ENCODE data around the gene THSD1.
"Not testable (repeated sequence)": the region's sequence is repeated elsewhere in the genome, so short reads cannot be mapped to it uniquely, and the experiment has no call there.

The THSD1 gene

DNA sequence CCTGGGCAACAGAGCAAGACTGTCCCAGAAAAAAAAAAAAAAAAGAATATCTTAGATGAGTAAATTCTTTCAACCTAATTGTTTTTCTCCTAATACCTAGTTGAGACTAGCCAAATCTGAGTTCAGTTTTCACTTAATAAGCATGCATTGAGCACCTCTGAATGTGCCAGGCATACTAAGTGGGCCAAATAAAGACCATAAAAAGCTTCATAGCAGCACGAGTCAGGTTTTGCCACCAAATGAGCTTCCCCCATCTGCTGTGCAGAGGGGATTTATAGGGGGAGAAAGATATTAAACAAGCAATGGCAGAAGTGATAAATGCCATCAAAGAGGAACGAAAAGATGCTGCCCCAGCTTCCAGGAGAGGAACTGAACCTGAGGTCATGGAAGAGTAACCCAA lies 11.4 kb downstream of the THSD1 start:
- TF ChIP-seq POLR2AphosphoS5 (IDR thresholded peaks at IDR 0.05; ENCODE audit: low read depth, low read length) (no peak), POU2F2 (IDR thresholded peaks at IDR 0.05; ENCODE audit: low read depth, low read length) (no peak), TAF1 (IDR thresholded peaks at IDR 0.05; ENCODE audit: low read depth, low read length) (no peak), POLR2A (IDR thresholded peaks at IDR 0.05; ENCODE audit: low read depth, low read length) (no peak), SPI1 (IDR thresholded peaks at IDR 0.05; ENCODE audit: low read depth, low read length) (no peak), PAX5 (IDR thresholded peaks at IDR 0.05; ENCODE audit: insufficient read depth, low read length, severe bottlenecking) (no peak)
- DNase-seq (ENCODE audit: insufficient read length, low spot score), result no peak
- FAIRE-seq, result no peak

DNA sequence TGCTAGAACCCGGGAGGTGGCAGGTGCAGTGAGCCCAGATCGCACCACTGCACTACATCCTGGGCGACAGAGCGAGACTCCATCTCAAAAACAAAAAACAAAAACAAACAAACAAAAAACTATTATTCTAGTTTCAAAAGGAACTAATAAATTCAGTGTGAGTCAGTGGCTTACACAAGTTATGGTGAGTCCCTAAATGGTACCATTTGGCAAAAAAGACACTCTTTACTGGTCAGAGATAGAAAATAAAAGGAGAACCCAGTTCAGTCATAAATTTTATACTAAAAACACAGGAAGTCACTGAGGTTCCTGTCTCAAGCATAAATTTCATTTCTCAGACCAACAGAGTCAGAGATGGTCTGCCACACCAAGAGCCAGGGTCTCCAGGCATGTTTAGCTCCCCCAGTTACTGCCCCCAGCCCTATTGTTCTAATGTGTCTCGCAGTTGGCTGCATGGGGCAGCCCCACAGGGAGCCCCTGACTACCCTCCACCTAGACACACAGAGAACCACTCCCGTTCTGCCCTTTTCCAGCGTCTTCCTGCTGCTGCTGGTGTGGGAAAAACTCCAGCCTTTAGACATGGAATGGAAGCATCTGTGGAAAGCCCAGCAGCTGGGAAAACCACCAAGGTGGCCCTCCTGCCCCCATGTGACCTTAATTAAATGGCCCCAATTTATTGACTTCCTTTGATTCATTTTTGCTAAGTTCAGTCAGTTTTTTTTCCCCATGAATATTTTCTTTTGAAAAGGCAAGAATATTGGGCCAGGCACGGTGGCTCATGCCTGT lies 12.2 kb downstream of the THSD1 start:
- no peak for FAIRE-seq
- no peak for DNase-seq (ENCODE audit: insufficient read length, low spot score)
- TF ChIP-seq POLR2AphosphoS5 (IDR thresholded peaks at IDR 0.05; ENCODE audit: low read depth, low read length) (no peak), POLR2A (IDR thresholded peaks at IDR 0.05; ENCODE audit: low read depth, low read length) (no peak), TAF1 (IDR thresholded peaks at IDR 0.05; ENCODE audit: low read depth, low read length) (no peak), PAX5 (IDR thresholded peaks at IDR 0.05; ENCODE audit: insufficient read depth, low read length, severe bottlenecking) (no peak), SPI1 (IDR thresholded peaks at IDR 0.05; ENCODE audit: low read depth, low read length) (no peak), POU2F2 (IDR thresholded peaks at IDR 0.05; ENCODE audit: low read depth, low read length) (no peak)

DNA sequence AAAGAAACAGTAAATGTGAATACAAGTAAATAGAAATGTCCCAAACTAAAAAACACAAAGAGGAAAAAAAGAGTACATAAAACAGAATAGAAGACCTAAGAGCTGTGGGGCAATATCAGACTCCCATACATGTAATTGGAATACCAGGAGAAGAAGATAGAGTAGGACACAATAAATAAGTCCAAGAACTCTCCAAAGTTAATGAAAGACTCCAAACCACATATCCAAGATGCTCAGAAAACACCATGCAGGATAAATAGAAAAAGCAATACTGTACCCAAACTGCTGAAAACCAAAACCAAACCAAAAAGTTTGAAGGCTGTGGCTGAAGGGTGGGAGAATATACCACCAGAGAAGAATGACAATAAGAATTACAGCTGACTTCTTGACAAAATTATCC lies 18.3 kb downstream of the THSD1 start:
- FAIRE-seq (no peak), DNase-seq (ENCODE audit: insufficient read length, low spot score) (no peak)
- no peak for TF ChIP-seq TAF1 (IDR thresholded peaks at IDR 0.05; ENCODE audit: low read depth, low read length)
- TF ChIP-seq POU2F2 (IDR thresholded peaks at IDR 0.05; ENCODE audit: low read depth, low read length), result no peak
- no peak for TF ChIP-seq POLR2A (IDR thresholded peaks at IDR 0.05; ENCODE audit: low read depth, low read length)
- TF ChIP-seq POLR2AphosphoS5 (IDR thresholded peaks at IDR 0.05; ENCODE audit: low read depth, low read length), result no peak
- no peak for TF ChIP-seq SPI1 (IDR thresholded peaks at IDR 0.05; ENCODE audit: low read depth, low read length)
- TF ChIP-seq PAX5 (IDR thresholded peaks at IDR 0.05; ENCODE audit: insufficient read depth, low read length, severe bottlenecking), result no peak

DNA sequence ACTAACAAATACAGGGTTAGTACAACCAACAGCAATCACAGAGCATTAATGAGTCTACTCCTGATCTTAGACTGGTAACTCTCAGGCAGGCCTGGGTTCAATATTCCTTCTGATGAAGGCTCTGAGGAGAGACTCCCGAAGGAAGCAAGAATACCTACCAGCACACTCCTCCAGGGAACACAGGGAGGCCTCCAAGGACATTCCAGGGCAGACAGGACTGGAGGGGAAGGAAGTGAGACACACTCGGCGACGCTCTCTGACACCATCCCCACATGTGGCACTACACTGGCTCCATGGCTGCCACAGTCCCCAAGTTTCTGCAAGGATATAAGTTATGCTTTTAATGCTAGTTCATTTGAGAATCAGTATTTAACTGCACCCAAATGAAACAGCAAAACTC lies 20.1 kb downstream of the THSD1 start:
- TF ChIP-seq TAF1 (IDR thresholded peaks at IDR 0.05; ENCODE audit: low read depth, low read length) (no peak), POU2F2 (IDR thresholded peaks at IDR 0.05; ENCODE audit: low read depth, low read length) (no peak), PAX5 (IDR thresholded peaks at IDR 0.05; ENCODE audit: insufficient read depth, low read length, severe bottlenecking) (no peak), SPI1 (IDR thresholded peaks at IDR 0.05; ENCODE audit: low read depth, low read length) (no peak), POLR2A (IDR thresholded peaks at IDR 0.05; ENCODE audit: low read depth, low read length) (no peak), POLR2AphosphoS5 (IDR thresholded peaks at IDR 0.05; ENCODE audit: low read depth, low read length) (no peak)
- no peak for FAIRE-seq
- DNase-seq (ENCODE audit: insufficient read length, low spot score), result no peak

DNA sequence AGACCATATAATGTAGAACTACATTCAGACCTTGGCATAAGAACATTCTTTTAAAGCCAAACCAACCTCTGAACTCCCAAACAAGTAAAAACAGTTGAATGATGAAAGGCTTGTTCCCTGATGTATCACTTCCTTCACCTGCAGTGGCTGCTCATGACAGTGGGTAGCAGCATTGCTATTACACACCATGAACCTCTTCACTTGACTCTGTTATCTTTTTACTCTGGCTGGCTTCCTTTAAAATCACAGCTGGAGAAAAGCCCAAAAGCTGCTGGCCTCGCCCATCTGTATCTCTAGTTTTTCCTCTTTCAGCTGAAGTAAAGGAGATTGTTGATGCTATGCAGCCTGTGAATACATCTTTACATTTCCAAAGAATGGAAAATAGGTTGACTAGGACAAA lies 22.6 kb downstream of the THSD1 start:
- FAIRE-seq (no peak), DNase-seq (ENCODE audit: insufficient read length, low spot score) (no peak)
- no peak for TF ChIP-seq POLR2AphosphoS5 (IDR thresholded peaks at IDR 0.05; ENCODE audit: low read depth, low read length)
- no peak for TF ChIP-seq POU2F2 (IDR thresholded peaks at IDR 0.05; ENCODE audit: low read depth, low read length)
- no peak for TF ChIP-seq SPI1 (IDR thresholded peaks at IDR 0.05; ENCODE audit: low read depth, low read length)
- no peak for TF ChIP-seq TAF1 (IDR thresholded peaks at IDR 0.05; ENCODE audit: low read depth, low read length)
- TF ChIP-seq PAX5 (IDR thresholded peaks at IDR 0.05; ENCODE audit: insufficient read depth, low read length, severe bottlenecking), result no peak
- no peak for TF ChIP-seq POLR2A (IDR thresholded peaks at IDR 0.05; ENCODE audit: low read depth, low read length)

DNA sequence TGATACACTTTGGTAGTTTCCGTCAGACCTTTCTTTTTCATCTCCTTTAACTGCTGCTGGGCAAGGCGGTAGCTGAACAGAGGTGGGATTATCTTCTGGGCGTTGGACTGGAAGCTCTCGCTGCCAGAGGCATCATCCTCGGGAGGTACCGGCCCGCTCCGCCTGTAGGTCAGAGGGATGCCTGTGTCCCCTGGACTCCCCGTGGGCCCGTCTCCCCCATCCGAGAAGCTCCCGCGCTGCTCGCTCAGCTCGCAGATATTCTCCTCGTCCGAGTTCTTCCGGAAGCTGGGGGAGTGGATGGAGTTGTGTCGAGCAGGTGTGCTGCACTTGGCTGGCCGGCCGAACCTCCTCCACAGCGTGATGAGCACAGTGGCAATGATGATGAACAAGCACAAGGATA lies 27.7 kb downstream of the THSD1 start:
- TF ChIP-seq POU2F2 (IDR thresholded peaks at IDR 0.05; ENCODE audit: low read depth, low read length) (no peak), SPI1 (IDR thresholded peaks at IDR 0.05; ENCODE audit: low read depth, low read length) (no peak), POLR2AphosphoS5 (IDR thresholded peaks at IDR 0.05; ENCODE audit: low read depth, low read length) (no peak), POLR2A (IDR thresholded peaks at IDR 0.05; ENCODE audit: low read depth, low read length) (no peak), TAF1 (IDR thresholded peaks at IDR 0.05; ENCODE audit: low read depth, low read length) (no peak), PAX5 (IDR thresholded peaks at IDR 0.05; ENCODE audit: insufficient read depth, low read length, severe bottlenecking) (no peak)
- no peak for FAIRE-seq
- no peak for DNase-seq (ENCODE audit: insufficient read length, low spot score)

DNA sequence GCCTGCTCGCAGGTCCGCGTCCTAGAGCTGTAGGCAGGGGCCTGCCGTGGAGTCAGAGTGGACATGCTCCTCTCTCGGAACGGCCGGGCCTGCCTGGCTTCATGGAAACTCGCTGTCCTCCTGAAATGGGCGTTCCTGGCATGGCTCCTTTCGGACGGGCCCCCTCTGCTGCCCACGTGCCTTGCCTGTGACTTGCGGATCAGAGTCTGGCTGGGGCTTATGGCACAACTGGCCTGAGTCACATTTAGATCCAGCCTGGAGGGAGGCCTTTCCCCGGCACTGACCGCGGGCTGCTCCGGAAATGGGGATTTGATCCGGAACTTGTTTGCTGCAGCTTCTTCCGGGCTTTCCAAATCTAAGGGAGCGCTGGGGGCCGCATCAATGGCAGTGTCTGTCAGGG lies 28.1 kb downstream of the THSD1 start:
- DNase-seq (ENCODE audit: insufficient read length, low spot score), result no peak
- no peak for TF ChIP-seq POU2F2 (IDR thresholded peaks at IDR 0.05; ENCODE audit: low read depth, low read length)
- TF ChIP-seq TAF1 (IDR thresholded peaks at IDR 0.05; ENCODE audit: low read depth, low read length), result no peak
- TF ChIP-seq SPI1 (IDR thresholded peaks at IDR 0.05; ENCODE audit: low read depth, low read length), result no peak
- TF ChIP-seq PAX5 (IDR thresholded peaks at IDR 0.05; ENCODE audit: insufficient read depth, low read length, severe bottlenecking), result no peak
- no peak for TF ChIP-seq POLR2AphosphoS5 (IDR thresholded peaks at IDR 0.05; ENCODE audit: low read depth, low read length)
- TF ChIP-seq POLR2A (IDR thresholded peaks at IDR 0.05; ENCODE audit: low read depth, low read length), result no peak

DNA sequence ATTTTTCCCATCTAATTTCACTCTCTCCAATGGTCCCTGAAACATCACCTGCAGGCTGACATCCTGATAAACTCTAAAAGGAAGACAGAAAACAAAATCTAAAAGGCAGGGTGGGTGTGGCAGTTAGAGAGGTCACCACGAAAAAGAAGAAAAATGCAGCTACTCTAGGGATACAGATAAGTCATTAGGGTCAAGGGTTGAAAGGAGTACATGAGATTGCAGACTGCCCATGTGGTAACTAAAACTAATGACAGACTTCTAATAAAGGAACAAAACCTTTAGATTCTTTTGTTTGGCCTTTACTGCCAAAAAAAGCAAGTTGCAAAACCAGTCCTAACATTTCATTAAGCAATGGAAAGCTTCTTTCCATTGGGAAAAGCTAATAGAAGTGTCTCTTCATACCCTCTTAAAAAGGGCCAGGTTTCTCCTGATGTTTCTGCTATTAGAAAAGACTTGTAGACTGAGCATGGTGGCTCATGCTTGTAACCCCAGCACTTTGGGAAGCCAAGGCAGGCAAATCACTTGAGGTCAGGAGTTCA lies 31.0 kb downstream of the THSD1 start:
- FAIRE-seq (no peak), DNase-seq (ENCODE audit: insufficient read length, low spot score) (no peak)
- TF ChIP-seq SPI1 (IDR thresholded peaks at IDR 0.05; ENCODE audit: low read depth, low read length) (no peak), POLR2AphosphoS5 (IDR thresholded peaks at IDR 0.05; ENCODE audit: low read depth, low read length) (no peak), TAF1 (IDR thresholded peaks at IDR 0.05; ENCODE audit: low read depth, low read length) (no peak), PAX5 (IDR thresholded peaks at IDR 0.05; ENCODE audit: insufficient read depth, low read length, severe bottlenecking) (no peak), POLR2A (IDR thresholded peaks at IDR 0.05; ENCODE audit: low read depth, low read length) (no peak), POU2F2 (IDR thresholded peaks at IDR 0.05; ENCODE audit: low read depth, low read length) (no peak)

More for the DNA sequence above, 28.1 kb downstream of the THSD1 start:
- no peak for FAIRE-seq

DNA sequence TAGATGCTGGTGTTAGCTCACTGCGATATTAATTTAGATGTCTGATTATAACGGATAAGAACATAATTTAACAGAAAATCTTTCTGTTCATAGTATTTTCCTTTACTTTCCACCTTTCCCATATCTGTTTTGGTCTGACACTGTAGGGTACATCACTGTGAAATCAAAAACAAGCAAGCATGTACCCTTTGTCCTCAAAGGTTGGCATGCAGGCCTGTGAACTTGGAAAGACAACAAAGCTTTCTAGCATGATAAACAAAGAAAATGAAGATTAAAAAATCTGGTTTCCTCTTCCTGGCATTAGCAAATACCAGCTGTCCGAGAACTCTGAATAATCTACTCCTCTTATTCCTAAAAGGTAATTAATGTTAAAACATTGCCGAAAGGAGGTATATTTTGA lies 31.6 kb downstream of the THSD1 start:
- DNase-seq (ENCODE audit: insufficient read length, low spot score), result no peak
- no peak for FAIRE-seq

DNA sequence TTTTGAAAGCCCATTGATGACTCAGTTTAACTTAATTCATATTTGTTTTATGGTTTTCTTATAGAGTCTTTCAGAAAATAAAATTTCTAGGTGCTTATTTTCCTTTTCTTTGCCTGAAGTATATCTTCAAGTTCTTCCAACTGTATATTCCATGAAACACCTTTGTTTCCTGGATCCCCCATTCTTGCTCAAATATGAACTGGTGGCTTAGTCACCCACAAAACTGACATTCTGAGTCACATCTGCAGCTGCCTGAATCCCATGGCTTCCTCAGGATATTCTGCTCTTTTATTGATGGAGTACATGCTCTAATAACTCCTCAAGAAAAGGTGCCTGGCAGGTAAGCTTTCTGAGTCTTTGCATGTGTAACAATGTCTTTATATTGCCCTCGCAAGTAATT lies 32.7 kb downstream of the THSD1 start:
- not testable (repeated sequence) for DNase-seq (ENCODE audit: insufficient read length, low spot score); FAIRE-seq

More for the DNA sequence above, 31.6 kb downstream of the THSD1 start:
- TF ChIP-seq TAF1 (IDR thresholded peaks at IDR 0.05; ENCODE audit: low read depth, low read length) (no peak), PAX5 (IDR thresholded peaks at IDR 0.05; ENCODE audit: insufficient read depth, low read length, severe bottlenecking) (no peak), POLR2AphosphoS5 (IDR thresholded peaks at IDR 0.05; ENCODE audit: low read depth, low read length) (no peak), SPI1 (IDR thresholded peaks at IDR 0.05; ENCODE audit: low read depth, low read length) (no peak), POLR2A (IDR thresholded peaks at IDR 0.05; ENCODE audit: low read depth, low read length) (no peak), POU2F2 (IDR thresholded peaks at IDR 0.05; ENCODE audit: low read depth, low read length) (no peak)

All from GM12891 (cell line).